Ammon's horn (tissue), 1 donor: ENCODE results near the gene UGT1A9.
"Not testable (repeated sequence)": the region's sequence is repeated elsewhere in the genome, so short reads cannot be mapped to it uniquely, and the experiment has no call there.

ENCODE experiments used
- DNase-seq: peaks from one replicate; pipeline ENCODE4 v3.0.0-alpha.2; 2016; ENCODE audit warnings: low spot score

The UGT1A9 gene

GRCh38 chr2:233680361-233681045 lies 8.8 kb downstream of the UGT1A9 start:
- DNase-seq: no peak

- DNase-seq: no peak
Observed at GRCh38 chr2:233681521-233682099, 9.9 kb downstream of the UGT1A9 start, which contains the start of gene UGT1A7. TSS of gene UGT1A7 (plus strand) at chr2:233681901. CDS start at chr2:233681938, 37 bp downstream.

GRCh38 chr2:233684640-233685039 lies 12.9 kb downstream of the UGT1A9 start:
- DNase-seq: no peak

- no peak for DNase-seq
Observed at GRCh38 chr2:233686928-233687327, 15.2 kb downstream of the UGT1A9 start.

- DNase-seq: no peak
Observed at GRCh38 chr2:233688341-233688740, 16.6 kb downstream of the UGT1A9 start.

- DNase-seq: no peak
Observed at GRCh38 chr2:233689031-233689430, 17.3 kb downstream of the UGT1A9 start.

- DNase-seq: no peak
Observed at GRCh38 chr2:233689501-233689900, 17.8 kb downstream of the UGT1A9 start.

- no peak for DNase-seq
Observed at GRCh38 chr2:233690444-233690843, 18.7 kb downstream of the UGT1A9 start.

GRCh38 chr2:233691443-233692433 lies 20.0 kb downstream of the UGT1A9 start:
- DNase-seq: no peak

- no peak for DNase-seq
Observed at GRCh38 chr2:233692648-233693047, 20.9 kb downstream of the UGT1A9 start, which contains the start of gene UGT1A6. TSS of gene UGT1A6 (plus strand) at chr2:233692890. CDS start at chr2:233693005, 115 bp downstream.

- no peak for DNase-seq
Observed at GRCh38 chr2:233693963-233694362, 22.3 kb downstream of the UGT1A9 start.

- DNase-seq: no peak
Observed at GRCh38 chr2:233698740-233699139, 27.0 kb downstream of the UGT1A9 start.

GRCh38 chr2:233699424-233700027 lies 27.8 kb downstream of the UGT1A9 start:
- DNase-seq: no peak

- DNase-seq: peak; percentile 16
Observed at GRCh38 chr2:233700028-233700635, 28.4 kb downstream of the UGT1A9 start.

- not testable (repeated sequence) for DNase-seq
Observed at GRCh38 chr2:233700842-233701241, 29.1 kb downstream of the UGT1A9 start.

- DNase-seq: no peak
Observed at GRCh38 chr2:233702238-233702637, 30.5 kb downstream of the UGT1A9 start.

- no peak for DNase-seq
Observed at GRCh38 chr2:233705911-233706506, 34.3 kb downstream of the UGT1A9 start.

- no peak for DNase-seq
Observed at GRCh38 chr2:233706720-233707119, 35.0 kb downstream of the UGT1A9 start.

- no peak for DNase-seq
Observed at GRCh38 chr2:233707940-233708644, 36.4 kb downstream of the UGT1A9 start.

- DNase-seq: no peak
Observed at GRCh38 chr2:233708942-233709341, 37.2 kb downstream of the UGT1A9 start.
